Lung (tissue), 12 donors: Measurements from ENCODE around the gene TREM2. TPM values are rescaled to one million over a fixed set of nuclear protein-coding genes. Genes with fewer than 3 reads are reported as not detected.

Experiments
- ATAC-seq: fragments of 200-7000 bp; cut with Tn5 transposase; one replicate; pipeline ENCODE4 v1.9.1; 2020; ENCODE audit warnings: moderate number of reproducible peaks; ENCODE audit not compliant: insufficient read depth, low FRiP score
- DNase-seq, 3 donors: peaks; one replicate each; pipeline ENCODE4 v3.0.0-alpha.2; 2013 to 2017
- H3K27ac ChIP-seq, 2 donors: one replicate each; pipeline ENCODE4 v1.5.1; 2013; ENCODE audit warnings: mild to moderate bottlenecking in 2 of 2, moderate library complexity in 2 of 2, control low read depth in 1 of 2, inconsistent platforms in 1 of 2, low read depth in 1 of 2, low read length in 1 of 2
- H3K27me3 ChIP-seq, 3 donors: one replicate each; pipeline ENCODE4 v1.5.1; 2013; ENCODE audit warnings: low read length in 2 of 3; ENCODE audit not compliant: control insufficient read depth in 3 of 3, insufficient read depth in 3 of 3
- H3K36me3 ChIP-seq, 4 donors: one replicate each; pipeline ENCODE4 v1.5.1; 2013; ENCODE audit warnings: low read length in 4 of 4, mild to moderate bottlenecking in 1 of 4, moderate library complexity in 1 of 4; ENCODE audit not compliant: control insufficient read depth in 4 of 4, insufficient read depth in 4 of 4
- H3K4me1 ChIP-seq, 5 donors: one replicate each; pipeline ENCODE4 v1.5.1; 2013; ENCODE audit warnings: low read length in 5 of 5, mild to moderate bottlenecking in 2 of 5, moderate library complexity in 1 of 5; ENCODE audit not compliant: control insufficient read depth in 5 of 5, insufficient read depth in 5 of 5
- H3K4me3 ChIP-seq: one replicate; pipeline ENCODE4 v1.5.1; 2013; ENCODE audit warnings: mild to moderate bottlenecking, control low read depth, moderate library complexity
- H3K9ac ChIP-seq, 2 donors: one replicate each; pipeline ENCODE4 v1.5.1; 2013; ENCODE audit warnings: low read length in 2 of 2, control low read depth in 1 of 2; ENCODE audit not compliant: insufficient read depth in 1 of 2
- H3K9me3 ChIP-seq, 4 donors: one replicate each; pipeline ENCODE4 v1.5.1; 2013; ENCODE audit warnings: low read length in 3 of 4, mild to moderate bottlenecking in 1 of 4, moderate library complexity in 1 of 4; ENCODE audit not compliant: control insufficient read depth in 4 of 4, insufficient read depth in 3 of 4
- CTCF ChIP-seq: IDR thresholded peaks from 2 replicates; pipeline ENCODE4 v1.5.1; 2012; ENCODE audit warnings: mild to moderate bottlenecking; ENCODE audit errors: control extremely low read depth, extremely low read depth
- WGBS, 2 donors: extraction: QIAGEN DNeasy Blood & Tissue Kit; methylation state at CpG; one replicate each; pipeline ENCODE4 v1.1.7; 2013; 5-methylcytosine and 5-hydroxymethylcytosine counted together
- polyA plus RNA-seq, 2 donors: library from polyadenylated mRNA; stranded (reverse); fragments of 200-250 nt; gene quantifications; one replicate each; pipeline ENCODE4 v1.2.1, GENCODE V29; 2013
- total RNA-seq, 2 donors: library from RNA; depleted of rRNA in 1 of 2; stranded (reverse); fragments of >200 nt in 1 of 2; gene quantifications; one replicate each; pipeline ENCODE4 v1.2.1, GENCODE V29; 2014 to 2021
- donor health status: control.
- donor health status: control.
- donor health status: Bipolar disorder and iron deficiency.
- donor health status: healthy.
- donor health status: DM: yes; HTN: yes; CAD: no.

Gene TREM2
- total and polyA plus RNA-seq, 4 donors, result 1.6 to 48.0 (median 9.1) TPM

- peak overlapping the region in 1 of 2 donors; percentile 15 for H3K27ac ChIP-seq
- WGBS, 2 donors, result 37 to 66% methylated on average over 10 of the region's 10 CpGs
These were observed 23.2 kb upstream of the TREM2 start for GRCh38 chr6:41186031-41186562.

DNA sequence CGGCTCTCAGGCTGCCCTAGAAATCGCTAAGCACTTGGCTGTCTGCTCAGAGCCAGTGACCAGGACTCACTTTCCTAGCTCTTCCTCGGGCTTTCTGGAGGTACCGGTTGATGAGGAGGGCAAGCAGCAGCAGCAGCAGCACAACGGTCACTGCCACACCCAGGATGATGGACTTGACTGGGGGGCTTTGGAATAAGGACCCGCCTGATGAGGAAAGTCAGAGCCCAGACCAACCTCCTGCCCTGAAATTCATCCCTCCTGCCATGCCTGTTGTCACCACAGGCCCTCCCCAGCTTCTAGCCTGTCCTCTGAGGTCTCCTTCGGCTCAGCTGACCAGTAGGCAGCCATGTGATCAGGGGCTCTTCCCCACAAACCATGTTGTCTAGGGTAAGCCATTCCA, 21.8 kb upstream of the TREM2 start:
- Histone ChIP-seq H3K27me3 (peaks cover 0 to 5% (median 2%) of the 10 kb centered on the region in 3 donors), H3K9ac (no peak overlapping the region), H3K9me3 (peaks cover 0 to 11% (median 0%) of the 10 kb centered on the region in 4 donors), H3K4me1 (no peaks in the 10 kb centered on the region), H3K36me3 (no peaks in the 10 kb centered on the region), H3K27ac (no peak overlapping the region), H3K4me3 (no peak overlapping the region)
- TF ChIP-seq CTCF, result no peak
- no peak for DNase-seq
- 82 to 93% methylated on average over 7 of the region's 7 CpGs for WGBS, 2 donors
- no peak for ATAC-seq

More at GRCh38 chr6:41186031-41186562, 23.2 kb upstream of the TREM2 start:
- Histone ChIP-seq H3K27me3 (peaks cover 0 to 5% (median 0%) of the 10 kb centered on the region in 3 donors), H3K9ac (no peak overlapping the region), H3K4me3 (no peak overlapping the region), H3K9me3 (peaks cover 0 to 20% (median 0%) of the 10 kb centered on the region in 4 donors), H3K36me3 (no peaks in the 10 kb centered on the region), H3K4me1 (no peaks in the 10 kb centered on the region)
- DNase-seq (no peak), ATAC-seq (no peak)
- no peak for TF ChIP-seq CTCF

DNA sequence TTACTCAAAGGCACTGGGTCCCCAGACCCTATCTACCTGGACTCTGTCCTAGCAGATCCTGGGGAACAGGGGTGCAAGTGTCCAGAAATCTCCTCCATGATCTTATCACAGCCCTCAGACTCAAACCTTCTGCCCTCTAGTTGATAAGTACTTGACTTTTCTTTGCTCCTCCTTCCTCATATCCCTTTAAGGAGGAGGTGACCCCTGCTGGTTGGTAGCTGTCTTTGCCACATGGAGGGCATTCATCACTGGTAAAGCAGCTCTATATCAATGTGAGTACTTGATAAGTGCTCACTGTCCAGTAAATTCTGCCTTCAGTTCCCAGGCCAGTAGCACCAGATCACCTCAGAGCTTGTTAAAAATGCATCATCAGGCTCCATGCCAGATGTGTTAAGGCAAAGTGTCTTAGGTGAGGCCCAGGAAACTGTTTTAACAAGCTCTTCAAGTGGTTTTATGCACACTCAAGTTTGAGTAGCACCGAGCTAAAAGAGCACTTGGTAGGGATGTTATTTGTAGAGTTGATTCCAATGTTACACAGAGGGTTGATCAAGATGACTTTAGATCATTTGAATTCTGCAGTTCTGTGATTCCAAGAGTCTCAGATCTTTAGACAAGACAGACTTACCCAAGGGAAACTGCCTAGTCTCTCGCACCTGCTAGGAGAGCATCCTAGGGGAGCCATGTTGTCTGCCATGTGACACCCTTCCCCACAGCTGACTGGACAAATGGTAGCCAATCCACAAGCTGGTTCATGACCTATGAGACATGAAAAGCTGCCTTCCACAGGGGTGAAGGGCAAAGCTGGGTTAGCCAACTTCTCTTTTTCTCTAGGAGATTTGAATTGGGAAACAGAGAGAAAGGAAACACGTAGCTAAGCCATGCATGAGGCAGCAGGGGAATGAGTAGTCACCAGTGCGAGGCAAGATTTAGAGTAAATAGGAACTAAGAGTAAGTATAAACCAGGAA, 19.4 kb upstream of the TREM2 start:
- peaks cover 0 to 11% (median 2%) of the 10 kb centered on the region in 3 donors for H3K27me3 ChIP-seq
- H3K27ac ChIP-seq, result no peak overlapping the region
- H3K4me1 ChIP-seq, result no peaks in the 10 kb centered on the region
- H3K9me3 ChIP-seq, result peaks cover 0 to 2% (median 0%) of the 10 kb centered on the region in 4 donors
- TF ChIP-seq CTCF, result peak; percentile 38
- H3K4me3 ChIP-seq, result no peak overlapping the region
- DNase-seq, result peak in 2 of 3 donors; percentile 52 to 61
- no peak overlapping the region for H3K9ac ChIP-seq
- 55 to 56% methylated on average over 4 of the region's 4 CpGs for WGBS, 2 donors
- ATAC-seq, result peak; percentile 75
- no peaks in the 10 kb centered on the region for H3K36me3 ChIP-seq
